ENCODE data around the gene GPR137C. TPM values are rescaled to one million over a fixed set of nuclear protein-coding genes. Genes with fewer than 3 reads are reported as not detected.

GPR137C gene
- total RNA-seq, 1 donor from 2014 or later: 0.97 TPM

DNA sequence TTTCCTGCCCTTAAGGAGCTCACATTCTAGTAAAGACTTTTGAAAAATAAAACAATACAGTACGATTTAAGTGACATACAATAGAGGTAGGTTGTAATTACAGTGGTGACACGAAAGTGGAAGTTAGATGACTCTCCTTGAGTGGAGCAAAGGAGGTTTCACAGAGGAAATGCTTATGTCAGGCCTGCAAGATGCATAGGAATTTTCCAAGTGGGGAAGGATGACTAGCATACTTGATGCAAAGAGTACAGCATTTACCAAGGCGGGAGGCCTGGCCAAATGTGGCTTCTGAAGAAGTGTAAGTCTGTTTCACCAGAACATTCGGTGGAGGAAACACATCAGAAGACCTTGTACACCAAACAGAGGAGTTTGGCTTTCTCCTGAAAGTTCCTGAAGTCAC lies 87.5 kb downstream of the GPR137C start:
- Histone ChIP-seq H3K9me3 (no peaks in the 10 kb centered on the region), H3K27me3 (ENCODE audit: low read depth) (no peaks in the 10 kb centered on the region), H3K36me3 (peaks cover 42% of the 10 kb centered on the region), H3K27ac (no peak overlapping the region), H3K4me3 (no peak overlapping the region), H3K4me1 (no peaks in the 10 kb centered on the region)
- TF ChIP-seq, protein P1, sequence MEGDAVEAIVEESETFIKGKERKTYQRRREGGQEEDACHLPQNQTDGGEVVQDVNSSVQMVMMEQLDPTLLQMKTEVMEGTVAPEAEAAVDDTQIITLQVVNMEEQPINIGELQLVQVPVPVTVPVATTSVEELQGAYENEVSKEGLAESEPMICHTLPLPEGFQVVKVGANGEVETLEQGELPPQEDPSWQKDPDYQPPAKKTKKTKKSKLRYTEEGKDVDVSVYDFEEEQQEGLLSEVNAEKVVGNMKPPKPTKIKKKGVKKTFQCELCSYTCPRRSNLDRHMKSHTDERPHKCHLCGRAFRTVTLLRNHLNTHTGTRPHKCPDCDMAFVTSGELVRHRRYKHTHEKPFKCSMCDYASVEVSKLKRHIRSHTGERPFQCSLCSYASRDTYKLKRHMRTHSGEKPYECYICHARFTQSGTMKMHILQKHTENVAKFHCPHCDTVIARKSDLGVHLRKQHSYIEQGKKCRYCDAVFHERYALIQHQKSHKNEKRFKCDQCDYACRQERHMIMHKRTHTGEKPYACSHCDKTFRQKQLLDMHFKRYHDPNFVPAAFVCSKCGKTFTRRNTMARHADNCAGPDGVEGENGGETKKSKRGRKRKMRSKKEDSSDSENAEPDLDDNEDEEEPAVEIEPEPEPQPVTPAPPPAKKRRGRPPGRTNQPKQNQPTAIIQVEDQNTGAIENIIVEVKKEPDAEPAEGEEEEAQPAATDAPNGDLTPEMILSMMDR (IDR thresholded peaks at IDR 0.05): no peak
- intact Hi-C loops (cut with DNase I): no loop called here
- DNase-seq (no peak), ATAC-seq (no peak)

DNA sequence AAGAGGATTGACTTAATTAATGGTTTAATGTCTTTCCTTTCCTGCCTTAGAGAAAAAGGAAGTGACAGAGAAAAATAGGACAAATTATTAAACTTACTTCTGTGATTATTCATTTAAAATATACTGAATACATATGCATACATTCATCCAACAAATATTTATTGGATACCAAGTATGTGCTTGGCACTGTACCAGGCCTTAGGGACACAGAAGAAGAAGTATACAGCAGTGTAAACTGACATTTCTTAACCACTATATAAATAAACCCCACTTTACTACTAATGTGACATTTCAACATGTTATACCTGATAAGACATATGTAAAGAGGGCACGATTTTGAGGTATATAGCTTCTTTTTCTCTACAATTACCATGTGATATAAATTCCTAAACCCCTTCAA lies 89.1 kb downstream of the GPR137C start:
- peaks cover 57% of the 10 kb centered on the region for H3K36me3 ChIP-seq
- H3K27ac ChIP-seq: no peak overlapping the region
- no peaks in the 10 kb centered on the region for H3K4me1 ChIP-seq
- DNase-seq (no peak), ATAC-seq (no peak)
- no peaks in the 10 kb centered on the region for H3K9me3 ChIP-seq
- no peak overlapping the region for H3K4me3 ChIP-seq
- H3K27me3 ChIP-seq (ENCODE audit: low read depth): no peaks in the 10 kb centered on the region
- intact Hi-C loops (cut with DNase I): no loop called here
- TF ChIP-seq, protein P1 (IDR thresholded peaks at IDR 0.05): no peak

DNA sequence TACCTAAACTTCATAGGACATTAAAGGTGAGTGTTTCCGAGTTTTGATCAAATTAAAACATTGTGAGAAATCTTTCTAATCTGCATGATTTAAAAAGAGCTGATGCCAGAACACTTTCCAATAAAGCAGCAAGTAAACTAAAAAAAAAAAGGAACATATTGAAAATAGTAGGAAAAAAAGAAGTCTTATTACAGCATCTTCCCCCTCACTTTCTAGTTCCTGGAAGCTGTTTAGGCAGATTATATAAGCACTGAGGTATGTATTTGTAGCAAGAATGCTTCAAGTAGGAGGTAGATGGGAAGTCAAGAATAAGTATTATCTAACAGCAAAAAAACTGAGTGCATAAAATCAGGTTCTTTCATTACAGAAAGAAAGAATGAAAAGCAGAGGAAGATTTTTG lies 96.9 kb downstream of the GPR137C start:
- no peak overlapping the region for H3K4me3 ChIP-seq

DNA sequence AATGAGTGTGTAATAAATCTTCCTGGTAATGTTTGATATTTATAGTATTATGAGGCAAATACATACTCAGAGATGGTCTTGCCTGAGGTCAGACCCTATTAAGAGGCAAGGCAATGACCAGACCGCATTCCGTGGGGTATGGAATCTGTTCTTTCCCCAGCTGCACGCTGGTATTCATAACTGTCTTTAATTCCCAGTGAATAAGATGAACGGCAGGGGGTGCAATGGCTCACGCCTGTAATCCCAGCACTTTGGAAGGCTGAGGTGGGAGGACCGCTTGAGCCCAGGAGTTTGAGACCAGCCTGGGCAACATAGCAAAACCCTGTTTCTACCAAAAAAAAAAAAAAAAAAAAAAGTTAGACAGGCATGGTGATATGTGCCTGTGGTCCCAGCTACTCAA lies 98.1 kb downstream of the GPR137C start:
- TF ChIP-seq, protein P1 (IDR thresholded peaks at IDR 0.05): no peak
- no peak overlapping the region for H3K4me3 ChIP-seq
- H3K36me3 ChIP-seq: peaks cover 66% of the 10 kb centered on the region
- DNase-seq: no peak
- no peaks in the 10 kb centered on the region for H3K27me3 ChIP-seq (ENCODE audit: low read depth)
- no peak for ATAC-seq
- intact Hi-C loops (cut with DNase I): no loop called here
- H3K9me3 ChIP-seq: no peaks in the 10 kb centered on the region
- H3K27ac ChIP-seq: no peak overlapping the region
- no peaks in the 10 kb centered on the region for H3K4me1 ChIP-seq

More for the DNA sequence above, 96.9 kb downstream of the GPR137C start:
- intact Hi-C loops (cut with DNase I): no loop called here
- no peak overlapping the region for H3K27ac ChIP-seq
- TF ChIP-seq, protein P1 (IDR thresholded peaks at IDR 0.05): no peak
- H3K9me3 ChIP-seq: no peaks in the 10 kb centered on the region
- peaks cover 71% of the 10 kb centered on the region for H3K36me3 ChIP-seq
- H3K4me1 ChIP-seq: no peaks in the 10 kb centered on the region
- no peaks in the 10 kb centered on the region for H3K27me3 ChIP-seq (ENCODE audit: low read depth)
- DNase-seq: no peak
- no peak for ATAC-seq

DNA sequence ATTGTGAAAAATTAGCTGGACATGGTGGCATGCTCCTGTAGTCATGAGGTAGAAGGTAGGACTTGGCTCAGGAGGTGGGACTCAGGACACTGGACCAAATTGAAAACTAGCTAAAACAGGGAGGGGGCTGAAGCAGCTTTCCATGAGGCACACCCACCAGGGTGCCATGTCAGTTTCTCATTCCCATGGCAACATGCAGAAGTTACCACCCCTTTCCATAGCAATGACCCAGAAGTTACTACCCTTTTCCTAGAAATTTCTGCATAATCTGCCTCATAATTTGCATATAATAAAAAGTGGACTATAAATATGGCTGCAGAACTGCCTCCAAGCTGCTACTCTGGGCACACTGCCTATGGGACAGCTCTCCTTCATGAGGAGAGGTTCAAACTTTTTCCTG lies 104.3 kb downstream of the GPR137C start:
- no peaks in the 10 kb centered on the region for H3K4me1 ChIP-seq
- ATAC-seq (no peak), DNase-seq (no peak)
- no peaks in the 10 kb centered on the region for H3K27me3 ChIP-seq (ENCODE audit: low read depth)
- TF ChIP-seq, protein P1 (IDR thresholded peaks at IDR 0.05): no peak
- peaks cover 66% of the 10 kb centered on the region for H3K36me3 ChIP-seq
- no peaks in the 10 kb centered on the region for H3K9me3 ChIP-seq
- no peak overlapping the region for H3K27ac ChIP-seq
- no peak overlapping the region for H3K4me3 ChIP-seq
- intact Hi-C loops (cut with DNase I): no loop called here

DNA sequence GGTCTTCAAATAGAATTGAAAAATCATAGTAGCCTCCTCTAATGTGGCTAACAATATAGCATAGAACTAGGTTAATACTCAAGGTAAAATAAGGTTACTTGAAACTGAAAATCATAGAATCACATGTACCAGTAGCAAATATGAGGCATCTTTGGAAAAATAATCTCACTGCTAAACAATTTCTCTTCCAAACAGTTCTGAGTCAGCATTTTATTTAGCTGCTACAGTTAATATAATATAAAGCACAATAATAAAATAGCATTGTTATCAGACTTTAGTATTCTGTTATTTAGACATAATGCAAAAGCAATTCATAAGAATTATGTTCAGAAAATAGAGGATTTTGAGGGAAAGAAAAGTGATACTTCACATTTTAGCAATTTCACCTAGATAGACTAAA lies 107.7 kb downstream of the GPR137C start:
- Histone ChIP-seq H3K27me3 (ENCODE audit: low read depth) (no peaks in the 10 kb centered on the region), H3K4me1 (no peaks in the 10 kb centered on the region), H3K9me3 (no peaks in the 10 kb centered on the region), H3K4me3 (no peak overlapping the region), H3K27ac (no peak overlapping the region), H3K36me3 (peaks cover 48% of the 10 kb centered on the region)
- intact Hi-C loops (cut with DNase I): no loop called here
- no peak for ATAC-seq
- DNase-seq: no peak
- TF ChIP-seq, protein P1 (IDR thresholded peaks at IDR 0.05): no peak
